GM18861 (cell line): ENCODE results near the gene RAB8A.

ENCODE experiments used
- ATAC-seq: cut with Tn5 transposase; IDR thresholded peaks from one replicate; pipeline ENCODE4 v1.9.1; 2021; ENCODE audit not compliant: unreplicated experiment

Gene RAB8A

DNA sequence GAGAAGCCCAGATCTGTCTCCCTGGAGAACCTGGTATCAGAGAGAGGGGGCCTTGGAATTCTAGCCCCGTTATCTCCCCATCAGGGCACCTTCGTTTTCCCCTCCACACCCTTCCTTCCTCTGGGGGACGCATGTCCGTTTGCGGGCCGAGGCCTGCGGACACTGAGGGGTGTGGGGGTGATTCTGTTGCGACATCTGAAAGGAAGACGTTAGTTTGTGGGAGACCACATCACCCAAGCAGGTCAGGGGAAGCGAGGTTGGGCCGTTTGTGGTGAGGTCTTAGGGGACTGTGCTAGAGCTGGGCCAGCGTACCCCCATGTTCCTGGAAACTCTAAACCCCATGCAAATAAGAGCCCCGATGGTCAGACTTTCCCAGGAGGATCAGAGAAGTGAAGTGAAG is 28.1 kb downstream of the RAB8A start:
- ATAC-seq, result no peak

GRCh38 chr19:16141043-16141442 is 29.4 kb downstream of the RAB8A start:
- peak; percentile 36 for ATAC-seq

GRCh38 chr19:16142032-16142580 is 30.4 kb downstream of the RAB8A start:
- ATAC-seq, result no peak

DNA sequence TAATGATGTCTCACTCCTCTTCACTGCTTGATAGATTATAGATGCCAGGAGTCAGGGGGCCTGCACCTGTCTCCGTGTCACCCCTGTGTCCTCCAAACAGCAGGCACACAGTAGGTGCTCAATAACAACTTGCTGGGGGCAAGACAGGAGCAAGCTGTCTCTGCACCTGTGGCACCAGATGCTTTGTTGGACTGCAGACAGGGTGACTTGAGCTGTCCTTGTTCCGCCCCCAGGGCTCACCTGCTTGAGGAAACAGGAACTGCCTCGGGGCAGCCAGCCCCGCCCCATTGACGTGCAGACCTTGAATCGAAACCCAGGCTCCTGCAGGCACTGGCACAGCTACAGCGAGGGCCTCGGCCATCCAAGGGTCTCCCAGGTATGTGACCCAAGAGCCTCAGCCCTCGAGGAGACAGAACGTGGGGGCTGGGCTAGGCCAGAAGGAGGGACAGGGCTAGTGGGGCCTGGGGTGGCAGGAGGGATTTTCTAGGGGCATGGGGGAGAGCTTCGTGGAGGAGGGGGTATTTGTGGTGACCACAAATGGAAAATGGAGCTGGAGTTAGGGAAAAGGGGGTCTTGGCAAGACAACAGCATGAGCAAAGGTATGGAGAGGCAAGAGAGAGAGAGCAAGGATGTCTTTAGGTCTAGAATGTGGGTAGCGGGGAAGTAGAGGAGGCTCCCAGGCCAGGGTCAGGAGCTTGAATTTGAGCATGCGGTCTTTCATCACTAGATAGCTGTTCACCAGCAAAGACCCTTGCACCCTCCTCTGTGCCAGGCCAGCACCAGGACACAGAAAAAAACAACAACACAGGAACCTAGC is 31.9 kb downstream of the RAB8A start, which contains the start of gene HSH2D:
Gene HSH2D (plus strand): TSS at position 287 of the 817 bp plus-strand sequence. CDS start 5,066 bp downstream, outside the sequence.
- ATAC-seq, result peak; percentile 61

GRCh38 chr19:16144216-16144581 is 32.5 kb downstream of the RAB8A start:
- ATAC-seq, result no peak

- ATAC-seq, result no peak
Measured at GRCh38 chr19:16146112-16146511, 34.4 kb downstream of the RAB8A start.

GRCh38 chr19:16148443-16149229 is 36.9 kb downstream of the RAB8A start:
- no peak for ATAC-seq

DNA sequence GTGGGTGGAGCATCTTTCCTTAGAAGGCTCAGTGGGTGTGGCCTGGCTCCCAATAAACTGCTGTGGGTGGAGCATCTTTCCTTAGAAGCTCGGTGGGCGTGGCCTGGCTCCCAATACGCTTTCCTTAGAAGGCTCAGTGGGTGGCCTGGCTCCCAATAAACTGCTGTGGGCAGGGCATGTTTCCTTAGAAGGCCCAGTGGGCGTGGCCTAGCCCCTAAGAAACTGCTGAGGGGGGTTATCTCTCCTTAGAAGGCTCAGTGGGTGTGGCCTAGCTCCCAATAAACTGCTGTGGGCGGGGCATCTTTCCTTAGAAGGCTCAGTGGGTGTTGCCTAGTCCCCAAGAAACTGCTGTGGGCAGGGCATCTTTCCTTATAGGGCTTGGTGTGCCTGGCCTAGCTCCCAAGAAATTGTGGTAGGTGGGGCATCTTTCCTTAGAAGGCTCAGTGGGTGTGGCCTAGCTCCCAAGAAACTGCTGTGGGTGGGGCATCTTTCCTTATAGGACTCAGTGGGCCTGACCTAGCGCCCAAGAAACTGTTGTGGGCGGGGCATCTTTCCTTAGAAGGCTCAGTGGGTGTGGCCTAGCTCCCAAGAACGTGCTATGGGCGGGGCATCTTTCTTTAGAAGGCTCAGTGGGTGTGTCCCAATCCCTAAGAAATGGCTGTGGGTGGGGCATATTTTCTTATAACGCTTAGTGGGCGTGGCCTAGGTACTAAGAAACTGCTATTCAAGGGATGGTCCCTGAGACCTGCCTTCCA is 42.1 kb downstream of the RAB8A start:
- no peak for ATAC-seq

DNA sequence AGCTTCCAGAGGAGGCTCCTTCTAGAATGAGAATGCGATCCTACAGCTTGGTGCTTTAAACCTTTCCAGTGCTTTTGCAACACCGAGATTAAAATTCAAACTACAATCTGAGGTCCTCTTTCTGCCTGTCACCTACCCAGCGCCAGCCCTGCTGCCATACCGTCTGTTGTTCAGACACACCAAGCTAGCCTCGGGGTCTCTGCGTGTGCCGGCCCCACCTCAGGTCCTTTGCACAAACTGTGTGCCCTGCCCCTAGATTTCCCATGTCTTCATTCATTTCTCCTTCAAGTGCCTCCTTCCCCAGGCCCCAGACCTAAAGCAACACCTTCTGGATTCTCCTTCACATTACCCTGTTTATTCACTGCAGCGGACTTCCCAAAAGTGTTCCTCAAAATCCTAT is 42.9 kb downstream of the RAB8A start:
- no peak for ATAC-seq

GRCh38 chr19:16155128-16155527 is 43.4 kb downstream of the RAB8A start:
- no peak for ATAC-seq

- no peak for ATAC-seq
Measured at GRCh38 chr19:16156904-16157303, 45.2 kb downstream of the RAB8A start.

DNA sequence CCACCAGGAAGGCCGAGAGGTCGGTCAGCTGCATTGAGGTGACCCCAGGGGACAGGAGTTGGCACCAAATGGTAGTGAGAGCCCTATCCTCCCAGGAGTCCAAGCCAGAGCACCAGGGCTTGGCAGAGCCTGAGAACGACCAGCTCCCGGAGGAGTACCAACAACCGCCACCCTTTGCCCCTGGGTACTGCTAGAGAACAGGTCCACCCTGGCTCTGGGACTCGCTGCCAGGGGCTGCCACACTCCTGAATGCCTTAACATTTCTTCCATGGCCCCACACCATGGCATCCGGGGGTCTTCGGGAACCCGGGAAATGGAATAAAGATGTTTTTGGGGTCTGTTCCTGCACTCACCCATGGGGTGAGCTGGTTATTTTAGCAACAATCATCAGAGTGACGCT is 45.9 kb downstream of the RAB8A start:
- no peak for ATAC-seq

DNA sequence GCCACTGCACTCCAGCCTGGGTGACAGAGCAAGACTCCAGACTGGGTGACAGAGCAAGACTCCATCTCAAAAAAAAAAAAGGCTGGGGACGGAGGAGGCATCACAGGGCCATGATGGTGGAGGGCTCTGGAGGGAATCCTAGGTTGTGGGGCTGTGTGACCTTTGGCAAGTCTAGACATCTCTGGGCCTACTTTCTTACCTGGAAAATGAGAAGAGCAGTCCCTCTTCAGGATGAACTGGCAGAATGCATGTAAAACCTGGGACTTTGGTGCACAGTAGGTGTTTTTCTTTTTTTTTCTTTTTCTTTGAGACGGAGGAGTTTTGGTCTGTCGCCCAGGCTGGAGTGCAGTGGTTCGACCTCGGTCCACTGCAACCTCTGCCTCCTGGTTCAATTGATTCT is 48.0 kb downstream of the RAB8A start:
- no peak for ATAC-seq

DNA sequence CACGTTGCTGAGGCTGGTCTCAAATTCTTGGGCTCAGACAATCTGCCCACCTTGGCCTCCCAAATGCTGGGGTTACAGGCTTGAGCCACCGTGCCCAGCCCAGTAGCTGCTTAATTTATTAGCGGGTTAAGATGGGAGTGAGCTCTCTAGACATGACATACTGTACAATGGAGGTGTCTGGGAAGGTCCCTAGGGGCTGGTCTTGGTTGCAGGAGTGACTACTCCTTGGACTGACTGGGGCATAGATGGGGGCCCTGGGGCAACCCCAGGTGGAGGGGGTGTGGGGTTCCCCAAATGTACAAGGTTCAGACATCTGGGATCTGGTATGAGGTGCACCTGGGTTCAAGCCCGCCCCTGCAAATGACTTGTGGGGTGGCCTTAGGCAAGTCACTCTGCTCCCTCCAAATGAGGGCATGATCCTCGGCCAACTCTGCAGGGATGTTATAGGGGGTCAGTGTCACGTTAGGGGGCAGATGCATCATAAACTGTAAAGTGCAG is 48.8 kb downstream of the RAB8A start:
- ATAC-seq, result no peak

GRCh38 chr19:16160943-16161560 is 49.4 kb downstream of the RAB8A start:
- no peak for ATAC-seq

DNA sequence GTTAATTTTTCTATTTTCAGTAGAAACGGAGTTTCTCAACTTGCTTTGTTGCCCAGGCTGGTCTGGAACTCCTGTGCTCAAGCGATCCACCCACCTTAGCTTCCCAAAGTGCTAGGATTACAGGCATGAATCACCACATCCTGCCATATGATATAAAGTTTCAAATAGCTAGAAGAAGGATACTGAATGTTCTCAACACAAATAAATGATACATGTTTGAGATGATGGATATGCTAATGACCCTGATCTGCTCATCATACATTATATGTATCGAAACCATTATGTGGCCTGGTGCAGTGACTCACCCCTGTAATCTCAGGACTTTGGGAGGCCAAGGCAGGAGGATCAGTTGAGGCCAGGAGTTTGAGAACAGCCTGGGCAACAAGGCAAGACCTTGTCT is 50.2 kb downstream of the RAB8A start:
- no peak for ATAC-seq

DNA sequence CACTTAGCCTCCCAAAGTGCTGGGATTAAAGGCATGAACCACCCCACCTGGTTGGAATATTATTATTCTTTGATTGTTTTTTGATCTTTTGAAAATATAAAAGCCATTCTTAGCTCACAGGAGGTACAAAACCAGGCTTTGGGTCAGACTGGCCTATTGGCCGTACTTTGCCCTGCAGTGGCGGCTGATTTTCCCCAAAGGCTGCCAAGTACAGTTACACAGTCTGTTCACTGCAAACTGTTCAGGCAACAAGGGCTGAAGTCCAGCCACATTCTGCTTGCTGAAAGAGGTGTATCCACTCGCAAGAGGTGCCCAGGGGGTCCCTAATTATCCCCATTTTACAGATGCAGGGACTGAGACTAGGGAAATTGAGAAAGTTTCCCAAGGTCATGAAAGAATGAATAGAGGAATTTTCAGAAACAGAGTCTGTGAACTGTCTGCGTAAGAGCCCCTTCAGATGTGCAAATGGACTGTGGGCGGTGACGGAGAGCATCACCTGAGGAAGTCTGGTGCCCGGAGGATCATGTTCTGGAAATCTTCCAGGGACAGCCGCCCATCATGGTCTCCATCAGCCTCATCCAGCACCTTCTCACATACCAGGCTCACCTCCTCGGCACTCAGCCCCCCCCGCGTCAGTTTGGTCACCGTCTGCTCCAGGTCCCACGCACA is 52.7 kb downstream of the RAB8A start:
- ATAC-seq, result no peak

- no peak for ATAC-seq
Measured at GRCh38 chr19:16166417-16166816, 54.7 kb downstream of the RAB8A start.

DNA sequence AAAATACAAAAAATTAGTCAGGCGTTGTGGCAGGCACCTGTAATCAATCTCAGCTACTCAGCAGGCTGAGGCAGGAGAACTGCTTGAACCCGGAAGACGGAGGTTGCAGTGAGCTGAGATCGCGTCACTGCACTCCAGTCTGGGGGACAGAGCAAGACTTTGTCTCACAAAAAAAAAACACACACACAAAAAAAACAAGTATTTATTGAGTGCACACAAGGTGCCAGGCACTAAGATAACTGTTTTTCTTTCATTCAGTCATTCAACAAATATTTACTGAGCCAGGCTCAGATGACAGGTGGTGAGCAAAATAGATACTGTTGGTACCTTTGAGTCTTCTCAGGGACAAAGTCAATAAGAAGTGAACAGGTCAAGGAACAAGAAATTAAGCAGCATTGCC is 55.4 kb downstream of the RAB8A start:
- ATAC-seq, result no peak

DNA sequence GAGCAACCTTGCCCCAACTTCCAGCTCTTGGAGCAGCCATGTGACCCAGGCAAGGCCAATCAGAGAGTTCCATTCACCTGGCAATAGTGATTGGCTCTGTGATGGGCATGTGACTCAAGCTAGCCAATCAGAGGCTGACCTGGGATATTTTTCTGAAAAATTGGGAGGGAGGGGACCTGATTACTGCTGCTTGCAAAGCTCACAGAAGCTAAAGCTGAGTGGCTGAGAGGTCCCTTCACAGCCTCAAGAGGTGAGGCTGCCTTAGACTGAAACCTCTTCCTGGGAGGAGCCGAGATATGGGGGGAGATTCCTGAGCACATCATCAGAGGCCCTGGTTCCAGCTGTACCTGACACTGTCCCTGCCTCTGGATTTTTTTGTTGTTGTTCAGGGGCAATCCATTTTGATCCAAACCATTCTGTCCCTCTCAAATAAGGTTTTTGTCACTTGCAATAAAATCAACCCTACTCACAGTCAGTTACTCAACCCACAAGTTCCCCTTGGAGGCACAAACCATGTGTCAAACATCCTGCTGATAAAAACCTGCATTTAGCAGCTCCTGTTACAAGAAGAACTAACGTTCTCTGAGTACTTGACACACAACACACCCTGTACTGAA is 56.9 kb downstream of the RAB8A start:
- no peak for ATAC-seq
